WTC11 (cell line): ENCODE data around the gene SYMPK. TPM values are rescaled to one million over a fixed set of nuclear protein-coding genes. Genes with fewer than 3 reads are reported as not detected.

Experiments
- ATAC-seq: fragments of 200-7000 bp; cut with Tn5 transposase; 2 replicates; pipeline ENCODE4 v1.10.0; 2021; ENCODE audit warnings: mild to moderate bottlenecking, moderate library complexity
- CTCF ChIA-PET: fragments of 300-600 bp; sonication (Branson Sonifier 250); formaldehyde crosslinking; loops from one replicate; lab custom pipeline; 2021; ENCODE audit warnings: antibody characterized with exemption; lab: Charles Lee
- POLR2A ChIA-PET: fragments of 350-600 bp; sonication (Branson Sonifier 250); formaldehyde crosslinking; loops from one replicate; lab custom pipeline; 2021; ENCODE audit warnings: antibody characterized with exemption; lab: Charles Lee
- DNase-seq: peaks from one replicate; pipeline ENCODE4 v3.0.0; 2021; ENCODE audit warnings: low spot score
- H3K27ac Mint-ChIP-seq: 2 replicates; pipeline ENCODE4 v1.8.0; 2021; ENCODE audit warnings: mixed read lengths
- H3K27me3 Mint-ChIP-seq: 2 replicates; pipeline ENCODE4 v1.8.0; 2021; ENCODE audit warnings: low read depth, mild to moderate bottlenecking, moderate library complexity, mixed read lengths
- H3K36me3 Mint-ChIP-seq: 2 replicates; pipeline ENCODE4 v1.8.0; 2021; ENCODE audit warnings: mixed read lengths
- H3K4me1 Mint-ChIP-seq: 2 replicates; pipeline ENCODE4 v1.8.0; 2022; ENCODE audit warnings: mixed read lengths
- H3K4me3 Mint-ChIP-seq: 2 replicates; pipeline ENCODE4 v1.8.0; 2021; ENCODE audit warnings: mild to moderate bottlenecking, moderate library complexity, mixed read lengths
- H3K9me3 Mint-ChIP-seq: 2 replicates; pipeline ENCODE4 v1.8.0; 2021; ENCODE audit warnings: mixed read lengths
- CREB1 ChIP-seq: sonication (generic); formaldehyde crosslinking; IDR thresholded peaks from 2 replicates; pipeline ENCODE4 v1.8.0; 2023; ENCODE audit warnings: mild to moderate bottlenecking, missing genetic modification reagents
- GRHL2 ChIP-seq: fragments of 250-450 bp; sonication (Bioruptor Pico); IDR thresholded peaks from 2 replicates; pipeline ENCODE4 v1.8.0; 2022; ENCODE audit warnings: mild to moderate bottlenecking, moderate library complexity; ENCODE audit not compliant: insufficient replicate concordance, severe bottlenecking
- MYBL2 ChIP-seq: sonication (generic); formaldehyde crosslinking; IDR thresholded peaks from 2 replicates; pipeline ENCODE4 v1.8.1; 2023; ENCODE audit warnings: mild to moderate bottlenecking, moderate library complexity, missing genetic modification reagents
- NFE2L1 ChIP-seq: sonication (generic); formaldehyde crosslinking; IDR thresholded peaks from 2 replicates; pipeline ENCODE4 v1.8.1; 2023; ENCODE audit warnings: missing genetic modification reagents
- NFYB ChIP-seq: sonication (generic); formaldehyde crosslinking; conservative IDR thresholded peaks from 2 replicates; pipeline ENCODE4 v1.8.0; 2022; ENCODE audit warnings: low read depth, missing genetic modification reagents
- NR3C1 ChIP-seq: sonication (generic); formaldehyde crosslinking; conservative IDR thresholded peaks from 2 replicates; pipeline ENCODE4 v1.8.1; 2023; ENCODE audit warnings: low read depth, mild to moderate bottlenecking, missing genetic modification reagents
- SMAD4 ChIP-seq: sonication (generic); formaldehyde crosslinking; IDR thresholded peaks from 2 replicates; pipeline ENCODE4 v1.8.0; 2022; ENCODE audit warnings: mild to moderate bottlenecking, missing genetic modification reagents
- SOX15 ChIP-seq: fragments of 250-450 bp; sonication (Bioruptor Pico); IDR thresholded peaks from 2 replicates; pipeline ENCODE4 v1.9.0; 2021; ENCODE audit warnings: mild to moderate bottlenecking
- TCF7 ChIP-seq: sonication (generic); formaldehyde crosslinking; IDR thresholded peaks from 2 replicates; pipeline ENCODE4 v1.8.0; 2022; ENCODE audit warnings: mild to moderate bottlenecking, low read depth, missing genetic modification reagents, moderate library complexity
- ZNF138 ChIP-seq: sonication (generic); formaldehyde crosslinking; conservative IDR thresholded peaks from 2 replicates; pipeline ENCODE4 v1.8.1; 2022; ENCODE audit warnings: mild to moderate bottlenecking, moderate library complexity, missing genetic modification reagents
- ZNF263 ChIP-seq: sonication (generic); formaldehyde crosslinking; IDR thresholded peaks from 2 replicates; pipeline ENCODE4 v1.8.1; 2022; ENCODE audit warnings: low read depth, mild to moderate bottlenecking, moderate library complexity, missing genetic modification reagents
- ZNF317 ChIP-seq: sonication (generic); formaldehyde crosslinking; IDR thresholded peaks from 2 replicates; pipeline ENCODE4 v1.8.1; 2023; ENCODE audit warnings: low read depth, mild to moderate bottlenecking, moderate library complexity, missing genetic modification reagents, borderline replicate concordance
- total RNA-seq: library from RNA; stranded (reverse); gene quantifications from 3 replicates; pipeline ENCODE4 v1.2.3, GENCODE V29; 2021
- TF ChIP-seq, protein P1 (sequence below): sonication (generic); formaldehyde crosslinking; IDR thresholded peaks from 2 replicates; pipeline ENCODE4 v1.8.1; 2022; ENCODE audit warnings: low read depth, mild to moderate bottlenecking, moderate library complexity, missing genetic modification reagents, borderline replicate concordance
- TF ChIP-seq, protein P2 (sequence below): fragments of 250-450 bp; sonication (Bioruptor Pico); IDR thresholded peaks from 2 replicates; pipeline ENCODE4 v1.9.0; 2021; ENCODE audit warnings: moderate library complexity, mild to moderate bottlenecking, inconsistent platforms, borderline replicate concordance
- TF ChIP-seq, protein P3 (sequence below): sonication (generic); formaldehyde crosslinking; IDR thresholded peaks from 2 replicates; pipeline ENCODE4 v1.8.1; 2023; ENCODE audit warnings: mild to moderate bottlenecking, moderate library complexity, missing genetic modification reagents
- TF ChIP-seq, protein P4 (sequence below): sonication (generic); formaldehyde crosslinking; IDR thresholded peaks from 2 replicates; pipeline ENCODE4 v1.8.0; 2023; ENCODE audit warnings: mild to moderate bottlenecking, missing genetic modification reagents
- TF ChIP-seq, protein P5 (sequence below): sonication (generic); formaldehyde crosslinking; IDR thresholded peaks from 2 replicates; pipeline ENCODE4 v1.8.0; 2022; ENCODE audit warnings: mild to moderate bottlenecking, missing genetic modification reagents
- TF ChIP-seq, protein P6 (sequence below): fragments of 250-450 bp; sonication (Bioruptor Pico); IDR thresholded peaks from 2 replicates; pipeline ENCODE4 v1.9.0; 2021; ENCODE audit warnings: mild to moderate bottlenecking, borderline replicate concordance

The SYMPK gene
- total RNA-seq, 1 experiment from 2014 or later: 106 TPM

DNA sequence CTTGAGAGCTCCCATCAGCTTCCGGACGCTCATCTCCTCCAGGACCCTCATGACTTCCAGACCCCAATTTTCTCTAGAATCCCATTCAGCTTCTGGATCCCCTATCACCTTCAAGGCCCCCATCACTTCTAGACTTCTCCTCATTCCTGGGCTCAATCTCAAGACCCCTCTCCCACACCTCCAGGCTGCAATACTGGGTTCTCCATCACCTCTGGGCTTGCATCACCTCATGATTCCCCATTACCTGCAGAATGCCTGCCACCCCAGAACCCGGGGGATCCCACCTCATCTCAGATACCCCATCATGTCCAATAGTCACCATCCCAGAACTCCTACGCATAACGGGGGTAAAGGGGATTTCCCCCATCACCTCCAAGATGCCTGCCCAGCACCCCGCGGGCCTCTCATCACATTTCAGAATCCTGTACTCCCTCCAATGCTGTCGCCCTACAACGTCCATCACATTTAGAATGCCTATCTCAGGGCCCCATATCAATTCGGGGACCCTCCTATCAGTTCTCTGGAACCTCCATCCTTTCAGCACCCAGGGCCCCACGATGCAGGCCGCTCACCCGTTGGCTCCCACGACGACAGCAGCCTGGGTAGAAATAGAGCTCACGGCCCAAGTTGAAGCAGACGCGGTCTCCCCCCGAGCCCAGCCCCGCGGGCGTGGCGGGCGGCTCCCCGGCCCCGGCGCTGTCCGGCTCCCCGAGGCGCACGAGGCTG lies 71.0 kb downstream of the SYMPK start (continued):
- no peak for TF ChIP-seq NFYB (CRISPR knock-in tag)
- TF ChIP-seq CREB1 (CRISPR knock-in tag): no peak
- TF ChIP-seq NR3C1 (CRISPR knock-in tag): no peak
- TF ChIP-seq ZNF263 (CRISPR knock-in tag): no peak
- TF ChIP-seq SMAD4: no peak
- TF ChIP-seq TCF7 (CRISPR knock-in tag): no peak
- TF ChIP-seq, protein P1, sequence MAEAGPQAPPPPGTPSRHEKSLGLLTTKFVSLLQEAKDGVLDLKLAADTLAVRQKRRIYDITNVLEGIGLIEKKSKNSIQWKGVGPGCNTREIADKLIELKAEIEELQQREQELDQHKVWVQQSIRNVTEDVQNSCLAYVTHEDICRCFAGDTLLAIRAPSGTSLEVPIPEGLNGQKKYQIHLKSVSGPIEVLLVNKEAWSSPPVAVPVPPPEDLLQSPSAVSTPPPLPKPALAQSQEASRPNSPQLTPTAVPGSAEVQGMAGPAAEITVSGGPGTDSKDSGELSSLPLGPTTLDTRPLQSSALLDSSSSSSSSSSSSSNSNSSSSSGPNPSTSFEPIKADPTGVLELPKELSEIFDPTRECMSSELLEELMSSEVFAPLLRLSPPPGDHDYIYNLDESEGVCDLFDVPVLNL (CRISPR knock-in tag): no peak
- no peak for TF ChIP-seq GRHL2 (CRISPR knock-in tag)
- no peak for TF ChIP-seq SOX15 (CRISPR knock-in tag)
- no peak for TF ChIP-seq MYBL2 (CRISPR knock-in tag)
- TF ChIP-seq, protein P2, sequence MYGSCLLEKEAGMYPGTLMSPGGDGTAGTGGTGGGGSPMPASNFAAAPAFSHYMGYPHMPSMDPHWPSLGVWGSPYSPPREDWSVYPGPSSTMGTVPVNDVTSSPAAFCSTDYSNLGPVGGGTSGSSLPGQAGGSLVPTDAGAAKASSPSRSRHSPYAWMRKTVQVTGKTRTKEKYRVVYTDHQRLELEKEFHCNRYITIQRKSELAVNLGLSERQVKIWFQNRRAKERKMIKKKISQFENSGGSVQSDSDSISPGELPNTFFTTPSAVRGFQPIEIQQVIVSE (CRISPR knock-in tag): no peak
- TF ChIP-seq, protein P3, sequence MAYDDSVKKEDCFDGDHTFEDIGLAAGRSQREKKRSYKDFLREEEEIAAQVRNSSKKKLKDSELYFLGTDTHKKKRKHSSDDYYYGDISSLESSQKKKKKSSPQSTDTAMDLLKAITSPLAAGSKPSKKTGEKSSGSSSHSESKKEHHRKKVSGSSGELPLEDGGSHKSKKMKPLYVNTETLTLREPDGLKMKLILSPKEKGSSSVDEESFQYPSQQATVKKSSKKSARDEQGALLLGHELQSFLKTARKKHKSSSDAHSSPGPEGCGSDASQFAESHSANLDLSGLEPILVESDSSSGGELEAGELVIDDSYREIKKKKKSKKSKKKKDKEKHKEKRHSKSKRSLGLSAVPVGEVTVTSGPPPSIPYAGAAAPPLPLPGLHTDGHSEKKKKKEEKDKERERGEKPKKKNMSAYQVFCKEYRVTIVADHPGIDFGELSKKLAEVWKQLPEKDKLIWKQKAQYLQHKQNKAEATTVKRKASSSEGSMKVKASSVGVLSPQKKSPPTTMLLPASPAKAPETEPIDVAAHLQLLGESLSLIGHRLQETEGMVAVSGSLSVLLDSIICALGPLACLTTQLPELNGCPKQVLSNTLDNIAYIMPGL (CRISPR knock-in tag): no peak
- no peak for TF ChIP-seq NFE2L1

DNA sequence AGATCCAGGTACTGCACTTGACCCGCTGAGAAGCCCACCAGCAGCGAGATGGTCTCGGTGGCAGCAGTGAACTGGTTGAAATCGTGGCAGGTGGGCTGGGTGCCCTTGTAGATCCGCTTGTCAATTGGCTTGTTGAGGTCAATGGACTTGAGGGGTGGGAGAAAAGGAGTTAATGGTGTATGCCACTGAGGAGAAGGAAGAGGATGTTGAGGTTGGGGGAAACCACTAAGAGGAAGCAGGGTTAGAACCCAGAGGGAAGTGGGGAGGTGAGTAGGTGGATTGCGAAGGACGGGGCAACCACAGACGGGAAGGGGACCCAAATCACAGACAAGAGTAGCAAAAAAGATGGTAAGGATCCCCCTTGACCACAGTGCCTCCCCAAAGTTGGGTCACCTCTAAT lies 72.0 kb downstream of the SYMPK start:
- ATAC-seq (no peak), DNase-seq (no peak)
- peaks cover 21% of the 10 kb centered on the region for H3K27me3 Mint-ChIP-seq
- H3K27ac Mint-ChIP-seq: no peak overlapping the region; the same call in 1 of the 2 replicates
- no peaks in the 10 kb centered on the region for H3K9me3 Mint-ChIP-seq
- peaks cover 17% of the 10 kb centered on the region for H3K4me1 Mint-ChIP-seq
- peak overlapping the region; percentile 91 for H3K4me3 Mint-ChIP-seq
- H3K36me3 Mint-ChIP-seq: peaks cover 32% of the 10 kb centered on the region
- ChIA-PET CTCF (interaction anchor here (0.9 to 2.6 kb wide), 3 partner anchors 8 to 21 kb away, joined by 3 to 12 read pairs (median 4); partner anchors contain the start of gene DMPK), POLR2A (no interaction called here)
- TF ChIP-seq, protein P4, sequence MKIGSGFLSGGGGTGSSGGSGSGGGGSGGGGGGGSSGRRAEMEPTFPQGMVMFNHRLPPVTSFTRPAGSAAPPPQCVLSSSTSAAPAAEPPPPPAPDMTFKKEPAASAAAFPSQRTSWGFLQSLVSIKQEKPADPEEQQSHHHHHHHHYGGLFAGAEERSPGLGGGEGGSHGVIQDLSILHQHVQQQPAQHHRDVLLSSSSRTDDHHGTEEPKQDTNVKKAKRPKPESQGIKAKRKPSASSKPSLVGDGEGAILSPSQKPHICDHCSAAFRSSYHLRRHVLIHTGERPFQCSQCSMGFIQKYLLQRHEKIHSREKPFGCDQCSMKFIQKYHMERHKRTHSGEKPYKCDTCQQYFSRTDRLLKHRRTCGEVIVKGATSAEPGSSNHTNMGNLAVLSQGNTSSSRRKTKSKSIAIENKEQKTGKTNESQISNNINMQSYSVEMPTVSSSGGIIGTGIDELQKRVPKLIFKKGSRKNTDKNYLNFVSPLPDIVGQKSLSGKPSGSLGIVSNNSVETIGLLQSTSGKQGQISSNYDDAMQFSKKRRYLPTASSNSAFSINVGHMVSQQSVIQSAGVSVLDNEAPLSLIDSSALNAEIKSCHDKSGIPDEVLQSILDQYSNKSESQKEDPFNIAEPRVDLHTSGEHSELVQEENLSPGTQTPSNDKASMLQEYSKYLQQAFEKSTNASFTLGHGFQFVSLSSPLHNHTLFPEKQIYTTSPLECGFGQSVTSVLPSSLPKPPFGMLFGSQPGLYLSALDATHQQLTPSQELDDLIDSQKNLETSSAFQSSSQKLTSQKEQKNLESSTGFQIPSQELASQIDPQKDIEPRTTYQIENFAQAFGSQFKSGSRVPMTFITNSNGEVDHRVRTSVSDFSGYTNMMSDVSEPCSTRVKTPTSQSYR (CRISPR knock-in tag): no peak
- TF ChIP-seq ZNF138 (no peak), ZNF317 (CRISPR knock-in tag) (no peak)
- TF ChIP-seq, protein P2 (CRISPR knock-in tag): no peak
- TF ChIP-seq, protein P5, sequence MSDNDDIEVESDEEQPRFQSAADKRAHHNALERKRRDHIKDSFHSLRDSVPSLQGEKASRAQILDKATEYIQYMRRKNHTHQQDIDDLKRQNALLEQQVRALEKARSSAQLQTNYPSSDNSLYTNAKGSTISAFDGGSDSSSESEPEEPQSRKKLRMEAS (CRISPR knock-in tag): no peak
- TF ChIP-seq, protein P6, sequence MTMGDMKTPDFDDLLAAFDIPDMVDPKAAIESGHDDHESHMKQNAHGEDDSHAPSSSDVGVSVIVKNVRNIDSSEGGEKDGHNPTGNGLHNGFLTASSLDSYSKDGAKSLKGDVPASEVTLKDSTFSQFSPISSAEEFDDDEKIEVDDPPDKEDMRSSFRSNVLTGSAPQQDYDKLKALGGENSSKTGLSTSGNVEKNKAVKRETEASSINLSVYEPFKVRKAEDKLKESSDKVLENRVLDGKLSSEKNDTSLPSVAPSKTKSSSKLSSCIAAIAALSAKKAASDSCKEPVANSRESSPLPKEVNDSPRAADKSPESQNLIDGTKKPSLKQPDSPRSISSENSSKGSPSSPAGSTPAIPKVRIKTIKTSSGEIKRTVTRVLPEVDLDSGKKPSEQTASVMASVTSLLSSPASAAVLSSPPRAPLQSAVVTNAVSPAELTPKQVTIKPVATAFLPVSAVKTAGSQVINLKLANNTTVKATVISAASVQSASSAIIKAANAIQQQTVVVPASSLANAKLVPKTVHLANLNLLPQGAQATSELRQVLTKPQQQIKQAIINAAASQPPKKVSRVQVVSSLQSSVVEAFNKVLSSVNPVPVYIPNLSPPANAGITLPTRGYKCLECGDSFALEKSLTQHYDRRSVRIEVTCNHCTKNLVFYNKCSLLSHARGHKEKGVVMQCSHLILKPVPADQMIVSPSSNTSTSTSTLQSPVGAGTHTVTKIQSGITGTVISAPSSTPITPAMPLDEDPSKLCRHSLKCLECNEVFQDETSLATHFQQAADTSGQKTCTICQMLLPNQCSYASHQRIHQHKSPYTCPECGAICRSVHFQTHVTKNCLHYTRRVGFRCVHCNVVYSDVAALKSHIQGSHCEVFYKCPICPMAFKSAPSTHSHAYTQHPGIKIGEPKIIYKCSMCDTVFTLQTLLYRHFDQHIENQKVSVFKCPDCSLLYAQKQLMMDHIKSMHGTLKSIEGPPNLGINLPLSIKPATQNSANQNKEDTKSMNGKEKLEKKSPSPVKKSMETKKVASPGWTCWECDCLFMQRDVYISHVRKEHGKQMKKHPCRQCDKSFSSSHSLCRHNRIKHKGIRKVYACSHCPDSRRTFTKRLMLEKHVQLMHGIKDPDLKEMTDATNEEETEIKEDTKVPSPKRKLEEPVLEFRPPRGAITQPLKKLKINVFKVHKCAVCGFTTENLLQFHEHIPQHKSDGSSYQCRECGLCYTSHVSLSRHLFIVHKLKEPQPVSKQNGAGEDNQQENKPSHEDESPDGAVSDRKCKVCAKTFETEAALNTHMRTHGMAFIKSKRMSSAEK (CRISPR knock-in tag): no peak
